AG04450 (cell line): ENCODE results near the gene POU2AF1. TPM values are rescaled to one million over a fixed set of nuclear protein-coding genes. Genes with fewer than 3 reads are reported as not detected.

ENCODE experiments used
- CTCF ChIA-PET: fragments of 300-600, 350-600 bp; formaldehyde crosslinking; extraction: SDS; loops from one replicate; lab custom pipeline; 2022; ENCODE audit warnings: antibody characterized with exemption, inconsistent platforms; lab: Charles Lee
- POLR2A ChIA-PET: fragments of 350-600 bp; formaldehyde crosslinking; extraction: SDS; loops from one replicate; lab custom pipeline; 2021; ENCODE audit warnings: antibody characterized with exemption, inconsistent platforms; lab: Yijun Ruan, JAX
- DNase-seq: peaks from one replicate; pipeline ENCODE4 v3.0.0-alpha.2; 2011; ENCODE audit warnings: low read depth, low spot score
- H3K27ac ChIP-seq: one replicate; pipeline ENCODE4 v1.5.1; 2012; ENCODE audit warnings: low read depth, low read length, control low read depth
- H3K27me3 ChIP-seq: one replicate; pipeline ENCODE4 v1.6.0; 2012; ENCODE audit warnings: low read length; ENCODE audit not compliant: control insufficient read depth, insufficient read depth
- H3K4me3 ChIP-seq: 2 replicates; pipeline ENCODE4 v1.5.1; 2011; ENCODE audit warnings: mild to moderate bottlenecking, low read depth, low read length, control low read depth
- H3K9me3 ChIP-seq: 2 replicates; pipeline ENCODE4 v1.5.1; 2012; ENCODE audit warnings: low read length; ENCODE audit not compliant: control insufficient read depth, insufficient read depth
- CTCF ChIP-seq: IDR thresholded peaks from 2 replicates; pipeline ENCODE4 v1.5.1; 2011; ENCODE audit warnings: low read depth, low read length, control low read depth, inconsistent platforms
- polyA plus RNA-seq: library from polyadenylated mRNA; depleted of rRNA; stranded (reverse); fragments of >200 nt; gene quantifications from 2 replicates; pipeline ENCODE4 v1.2.3, GENCODE V29; 2011

The POU2AF1 gene
- polyA plus RNA-seq, 1 experiment, result not detected

- H3K4me3 ChIP-seq, result no peak overlapping the region
- no peak overlapping the region for H3K27ac ChIP-seq
- peaks cover 3% of the 10 kb centered on the region for H3K27me3 ChIP-seq
- ChIA-PET POLR2A (no interaction called here), CTCF (interaction anchor here (1.4 kb wide), 1 partner anchor 66 kb away, joined by 3 read pairs; no protein-coding TSS in a partner anchor)
- DNase-seq, result no peak
- H3K9me3 ChIP-seq, result 0 out of 2 replicates have a peak, but pooled peaks cover under 1% of the 10 kb centered on the region
- TF ChIP-seq CTCF, result no peak
Measured at GRCh38 chr11:111349191-111349695, 29.8 kb downstream of the POU2AF1 start.

GRCh38 chr11:111348147-111348546 is 30.9 kb downstream of the POU2AF1 start:
- TF ChIP-seq CTCF, result no peak
- ChIA-PET CTCF (no interaction called here), POLR2A (no interaction called here)
- DNase-seq, result no peak
- Histone ChIP-seq H3K27me3 (peaks cover 3% of the 10 kb centered on the region), H3K27ac (no peak overlapping the region), H3K9me3 (no peaks in the 10 kb centered on the region), H3K4me3 (no peak overlapping the region)

GRCh38 chr11:111347723-111348115 is 31.4 kb downstream of the POU2AF1 start:
- POLR2A ChIA-PET, result no interaction called here
- Histone ChIP-seq H3K9me3 (no peaks in the 10 kb centered on the region), H3K27me3 (peaks cover 3% of the 10 kb centered on the region), H3K27ac (no peak overlapping the region), H3K4me3 (no peak overlapping the region)
- TF ChIP-seq CTCF, result no peak
- CTCF ChIA-PET, result no interaction called here
- no peak for DNase-seq

GRCh38 chr11:111347002-111347722 is 31.9 kb downstream of the POU2AF1 start:
- no peak for TF ChIP-seq CTCF
- CTCF ChIA-PET, result no interaction called here
- Histone ChIP-seq H3K27me3 (no peaks in the 10 kb centered on the region), H3K27ac (no peak overlapping the region), H3K9me3 (no peaks in the 10 kb centered on the region), H3K4me3 (no peak overlapping the region)
- POLR2A ChIA-PET, result no interaction called here
- no peak for DNase-seq

- no peak for DNase-seq
- ChIA-PET POLR2A (no interaction called here), CTCF (interaction anchor here (1.4 to 2.2 kb wide), 2 partner anchors 61 to 79 kb away, joined by 3 to 4 read pairs; no protein-coding TSS in a partner anchor)
- Histone ChIP-seq H3K27me3 (no peaks in the 10 kb centered on the region), H3K4me3 (no peak overlapping the region), H3K9me3 (no peaks in the 10 kb centered on the region), H3K27ac (no peak overlapping the region)
- TF ChIP-seq CTCF, result no peak
Measured at GRCh38 chr11:111344032-111344431, 35.0 kb downstream of the POU2AF1 start.
